Osteoblast (primary cell): ENCODE measurements around the gene FBXW11. TPM values are rescaled to one million over a fixed set of nuclear protein-coding genes. Genes with fewer than 3 reads are reported as not detected.

ENCODE experiments used
- DNase-seq: peaks from one replicate; pipeline ENCODE4 v3.0.0; 2011; ENCODE audit warnings: low spot score, mixed read lengths; ENCODE audit not compliant: insufficient read length; ENCODE audit errors: missing footprints
- H2AFZ ChIP-seq: 2 replicates; pipeline ENCODE4 v1.6.0; 2011; ENCODE audit warnings: mild to moderate bottlenecking, low read length
- H3K27ac ChIP-seq: 2 replicates; pipeline ENCODE4 v1.5.1; 2011; ENCODE audit warnings: mild to moderate bottlenecking, low read depth, low read length, moderate library complexity
- H3K27me3 ChIP-seq: 2 replicates; pipeline ENCODE4 v1.6.0; 2012; ENCODE audit warnings: mild to moderate bottlenecking, control low read depth, inconsistent platforms, low read length, moderate library complexity; ENCODE audit not compliant: insufficient read depth
- H3K36me3 ChIP-seq: 2 replicates; pipeline ENCODE4 v1.5.1; 2011; ENCODE audit warnings: mild to moderate bottlenecking, low read length, control low read depth, moderate library complexity; ENCODE audit not compliant: insufficient read depth
- H3K4me1 ChIP-seq: 2 replicates; pipeline ENCODE4 v1.5.1; 2011; ENCODE audit warnings: mild to moderate bottlenecking, low read length, control low read depth, moderate library complexity; ENCODE audit not compliant: insufficient read depth
- H3K4me2 ChIP-seq: 2 replicates; pipeline ENCODE4 v1.6.0; 2011; ENCODE audit warnings: mild to moderate bottlenecking, low read length; ENCODE audit not compliant: insufficient read depth
- H3K4me3 ChIP-seq: fragments of 200-600 bp; sonication (generic); 3 replicates; pipeline ENCODE4 v1.5.1; 2012; ENCODE audit warnings: mild to moderate bottlenecking, low read length, inconsistent platforms; ENCODE audit not compliant: insufficient read depth
- H3K79me2 ChIP-seq: 2 replicates; pipeline ENCODE4 v1.6.0; 2012; ENCODE audit warnings: mild to moderate bottlenecking, low read length, control low read depth, inconsistent platforms; ENCODE audit not compliant: insufficient read depth
- H3K9me3 ChIP-seq: 2 replicates; pipeline ENCODE4 v1.5.1; 2011; ENCODE audit warnings: low read depth, low read length, control low read depth
- H4K20me1 ChIP-seq: 2 replicates; pipeline ENCODE4 v1.6.0; 2012; ENCODE audit warnings: mild to moderate bottlenecking, low read length, control low read depth; ENCODE audit not compliant: insufficient read depth
- CTCF ChIP-seq: IDR thresholded peaks from 2 replicates; pipeline ENCODE4 v1.5.1; 2011; ENCODE audit warnings: mild to moderate bottlenecking, low read depth, low read length, moderate library complexity; ENCODE audit errors: extremely low read depth
- total RNA-seq: library from RNA; depleted of rRNA; stranded (reverse); fragments of >200 nt; gene quantifications from 2 replicates; pipeline ENCODE4 v1.2.3, GENCODE V29; 2012

The FBXW11 gene
- total RNA-seq, 1 donor: 76.7 TPM

GRCh38 chr5:172052450-172053236 lies 46.2 kb upstream of the FBXW11 start:
- H3K36me3 ChIP-seq: peaks cover 24% of the 10 kb centered on the region
- H3K27ac ChIP-seq: peak overlapping the region; percentile 77
- H3K27me3 ChIP-seq: no peaks in the 10 kb centered on the region
- peak; percentile 95 for DNase-seq
- no peaks in the 10 kb centered on the region for H3K9me3 ChIP-seq
- peaks cover 21% of the 10 kb centered on the region for H3K4me1 ChIP-seq
- peak overlapping the region; percentile 51 for H3K4me2 ChIP-seq
- no peak overlapping the region for H3K4me3 ChIP-seq
- TF ChIP-seq CTCF: peak; percentile 61
- no peaks in the 10 kb centered on the region for H3K79me2 ChIP-seq
- no peak overlapping the region for H2AFZ ChIP-seq
- no peaks in the 10 kb centered on the region for H4K20me1 ChIP-seq

- Histone ChIP-seq H3K4me1 (peaks cover 21% of the 10 kb centered on the region), H2AFZ (no peak overlapping the region), H3K27ac (peak overlapping the region; percentile 77), H3K4me3 (no peak overlapping the region), H3K4me2 (peak overlapping the region; percentile 51), H4K20me1 (no peaks in the 10 kb centered on the region), H3K27me3 (no peaks in the 10 kb centered on the region), H3K79me2 (no peaks in the 10 kb centered on the region), H3K9me3 (no peaks in the 10 kb centered on the region), H3K36me3 (peaks cover 26% of the 10 kb centered on the region)
- no peak for TF ChIP-seq CTCF
- DNase-seq: peak; percentile 85
Measured at GRCh38 chr5:172051643-172052339, 45.4 kb upstream of the FBXW11 start.

- no peak for TF ChIP-seq CTCF
- Histone ChIP-seq H3K79me2 (no peaks in the 10 kb centered on the region), H3K9me3 (no peaks in the 10 kb centered on the region), H4K20me1 (no peaks in the 10 kb centered on the region), H3K36me3 (peaks cover 19% of the 10 kb centered on the region), H3K4me2 (no peak overlapping the region), H3K27ac (no peak overlapping the region), H3K4me1 (peaks cover 21% of the 10 kb centered on the region), H3K27me3 (no peaks in the 10 kb centered on the region), H2AFZ (no peak overlapping the region), H3K4me3 (no peak overlapping the region)
- DNase-seq: no peak
Measured at GRCh38 chr5:172050080-172050479, 43.6 kb upstream of the FBXW11 start.

- H3K4me3 ChIP-seq: no peak overlapping the region
- no peak overlapping the region for H3K27ac ChIP-seq
- no peaks in the 10 kb centered on the region for H4K20me1 ChIP-seq
- peaks cover 21% of the 10 kb centered on the region for H3K4me1 ChIP-seq
- no peak for TF ChIP-seq CTCF
- no peaks in the 10 kb centered on the region for H3K79me2 ChIP-seq
- DNase-seq: no peak
- H3K27me3 ChIP-seq: no peaks in the 10 kb centered on the region
- peaks cover 25% of the 10 kb centered on the region for H3K36me3 ChIP-seq
- H2AFZ ChIP-seq: no peak overlapping the region
- no peaks in the 10 kb centered on the region for H3K9me3 ChIP-seq
- no peak overlapping the region for H3K4me2 ChIP-seq
Measured at GRCh38 chr5:172049226-172049796, 42.9 kb upstream of the FBXW11 start.
